Measurements from ENCODE around the gene PLEKHD1. TPM values are rescaled to one million over a fixed set of nuclear protein-coding genes. Genes with fewer than 3 reads are reported as not detected.

Gene PLEKHD1
- total RNA-seq, 1 experiment from 2014 or later = 0.06 TPM

- DNase-seq (ENCODE audit: low read depth) = no peak
Measured at GRCh38 chr14:69518289-69519101, 34.0 kb downstream of the PLEKHD1 start.

- DNase-seq (ENCODE audit: low read depth) = no peak
Measured at GRCh38 chr14:69519204-69520100, 34.9 kb downstream of the PLEKHD1 start.

GRCh38 chr14:69522026-69522425, 37.5 kb downstream of the PLEKHD1 start:
- DNase-seq (ENCODE audit: low read depth) = no peak

GRCh38 chr14:69525896-69526295, 41.4 kb downstream of the PLEKHD1 start:
- no peak for DNase-seq (ENCODE audit: low read depth)

GRCh38 chr14:69527635-69528034, 43.1 kb downstream of the PLEKHD1 start:
- no peak for DNase-seq (ENCODE audit: low read depth)

GRCh38 chr14:69528143-69528542, 43.6 kb downstream of the PLEKHD1 start:
- no peak for DNase-seq (ENCODE audit: low read depth)

- no peak for DNase-seq (ENCODE audit: low read depth)
Measured at GRCh38 chr14:69528930-69529329, 44.4 kb downstream of the PLEKHD1 start.

GRCh38 chr14:69529563-69529962, 45.0 kb downstream of the PLEKHD1 start:
- no peak for DNase-seq (ENCODE audit: low read depth)

- DNase-seq (ENCODE audit: low read depth) = no peak
Measured at GRCh38 chr14:69530095-69530494, 45.6 kb downstream of the PLEKHD1 start.

- no peak for DNase-seq (ENCODE audit: low read depth)
Measured at GRCh38 chr14:69531135-69531534, 46.6 kb downstream of the PLEKHD1 start.

- DNase-seq (ENCODE audit: low read depth) = peak; percentile 6
Measured at GRCh38 chr14:69532561-69533340, 48.2 kb downstream of the PLEKHD1 start.

- DNase-seq (ENCODE audit: low read depth) = peak; percentile 37
Measured at GRCh38 chr14:69535230-69535848, 50.8 kb downstream of the PLEKHD1 start.

- DNase-seq (ENCODE audit: low read depth) = no peak
Measured at GRCh38 chr14:69536971-69537370, 52.4 kb downstream of the PLEKHD1 start.

- no peak for DNase-seq (ENCODE audit: low read depth)
Measured at GRCh38 chr14:69537900-69538299, 53.4 kb downstream of the PLEKHD1 start.

GRCh38 chr14:69538766-69539165, 54.2 kb downstream of the PLEKHD1 start:
- DNase-seq (ENCODE audit: low read depth) = no peak

- peak; percentile 32 for DNase-seq (ENCODE audit: low read depth)
Measured at GRCh38 chr14:69539631-69540410, 55.3 kb downstream of the PLEKHD1 start.

GRCh38 chr14:69540654-69541335, 56.3 kb downstream of the PLEKHD1 start:
- DNase-seq (ENCODE audit: low read depth) = no peak

GRCh38 chr14:69542311-69542710, 57.8 kb downstream of the PLEKHD1 start:
- DNase-seq (ENCODE audit: low read depth) = no peak

- peak; percentile 95 for DNase-seq (ENCODE audit: low read depth)
Measured at GRCh38 chr14:69543341-69544115, 59.0 kb downstream of the PLEKHD1 start.
